Activated gamma-delta T cell (primary cell): ENCODE measurements around the gene TRPV2.
"Not testable (repeated sequence)": the region's sequence is repeated elsewhere in the genome, so short reads cannot be mapped to it uniquely, and the experiment has no call there.

Source experiments
- DNase-seq: peaks from one replicate; lab custom pipeline; 2025; lab: John Stamatoyannopoulos, UW
- total RNA-seq, 2 donors: gene quantifications; one replicate each; lab custom pipeline; 2026; lab: John Stamatoyannopoulos, UW

Gene TRPV2, protein sequence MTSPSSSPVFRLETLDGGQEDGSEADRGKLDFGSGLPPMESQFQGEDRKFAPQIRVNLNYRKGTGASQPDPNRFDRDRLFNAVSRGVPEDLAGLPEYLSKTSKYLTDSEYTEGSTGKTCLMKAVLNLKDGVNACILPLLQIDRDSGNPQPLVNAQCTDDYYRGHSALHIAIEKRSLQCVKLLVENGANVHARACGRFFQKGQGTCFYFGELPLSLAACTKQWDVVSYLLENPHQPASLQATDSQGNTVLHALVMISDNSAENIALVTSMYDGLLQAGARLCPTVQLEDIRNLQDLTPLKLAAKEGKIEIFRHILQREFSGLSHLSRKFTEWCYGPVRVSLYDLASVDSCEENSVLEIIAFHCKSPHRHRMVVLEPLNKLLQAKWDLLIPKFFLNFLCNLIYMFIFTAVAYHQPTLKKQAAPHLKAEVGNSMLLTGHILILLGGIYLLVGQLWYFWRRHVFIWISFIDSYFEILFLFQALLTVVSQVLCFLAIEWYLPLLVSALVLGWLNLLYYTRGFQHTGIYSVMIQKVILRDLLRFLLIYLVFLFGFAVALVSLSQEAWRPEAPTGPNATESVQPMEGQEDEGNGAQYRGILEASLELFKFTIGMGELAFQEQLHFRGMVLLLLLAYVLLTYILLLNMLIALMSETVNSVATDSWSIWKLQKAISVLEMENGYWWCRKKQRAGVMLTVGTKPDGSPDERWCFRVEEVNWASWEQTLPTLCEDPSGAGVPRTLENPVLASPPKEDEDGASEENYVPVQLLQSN
- 98.5 to 106 reads per million in 2 donors for total RNA-seq

DNA sequence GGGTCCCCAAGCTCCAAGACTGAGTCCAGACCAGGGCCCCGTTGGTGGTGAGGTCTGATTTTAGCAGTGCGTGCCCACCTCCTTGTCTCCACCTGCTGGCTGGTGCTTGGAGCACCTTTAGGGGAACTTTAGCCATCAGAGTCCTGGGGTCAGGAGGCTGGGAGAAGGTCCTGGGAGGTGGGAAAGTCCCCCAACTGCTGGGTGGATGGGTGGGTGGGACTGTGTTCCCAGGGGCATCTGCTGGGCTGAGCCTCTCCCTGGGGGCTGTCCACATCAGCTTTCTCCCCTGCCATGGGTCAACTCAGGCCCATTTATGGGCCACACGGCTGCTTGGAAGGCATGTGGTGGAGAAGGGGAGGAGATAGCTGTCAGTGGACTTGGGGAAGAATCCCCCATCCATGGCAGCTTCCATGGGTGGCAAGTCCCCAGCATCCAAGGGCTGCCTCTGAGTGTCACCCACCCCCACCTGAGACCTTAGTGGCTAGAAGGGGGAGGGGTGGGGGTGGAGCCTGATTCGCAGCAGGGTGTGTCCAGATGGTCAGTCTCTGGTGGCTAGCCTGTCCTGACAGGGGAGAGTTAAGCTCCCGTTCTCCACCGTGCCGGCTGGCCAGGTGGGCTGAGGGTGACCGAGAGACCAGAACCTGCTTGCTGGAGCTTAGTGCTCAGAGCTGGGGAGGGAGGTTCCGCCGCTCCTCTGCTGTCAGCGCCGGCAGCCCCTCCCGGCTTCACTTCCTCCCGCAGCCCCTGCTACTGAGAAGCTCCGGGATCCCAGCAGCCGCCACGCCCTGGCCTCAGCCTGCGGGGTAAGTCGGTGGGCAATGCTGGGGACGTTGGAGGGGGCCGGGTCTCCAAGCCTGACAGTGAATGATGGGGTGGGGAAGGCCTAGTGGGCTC, at the start of gene TRPV2:
TRPV2 (plus strand) TSS at position 541 of the 894 bp plus-strand sequence. CDS start 2,098 bp downstream, outside the sequence.
- no peak for DNase-seq

- DNase-seq: no peak
These were observed 43.6 kb upstream of the TRPV2 start for GRCh38 chr17:16371742-16372141.

DNA sequence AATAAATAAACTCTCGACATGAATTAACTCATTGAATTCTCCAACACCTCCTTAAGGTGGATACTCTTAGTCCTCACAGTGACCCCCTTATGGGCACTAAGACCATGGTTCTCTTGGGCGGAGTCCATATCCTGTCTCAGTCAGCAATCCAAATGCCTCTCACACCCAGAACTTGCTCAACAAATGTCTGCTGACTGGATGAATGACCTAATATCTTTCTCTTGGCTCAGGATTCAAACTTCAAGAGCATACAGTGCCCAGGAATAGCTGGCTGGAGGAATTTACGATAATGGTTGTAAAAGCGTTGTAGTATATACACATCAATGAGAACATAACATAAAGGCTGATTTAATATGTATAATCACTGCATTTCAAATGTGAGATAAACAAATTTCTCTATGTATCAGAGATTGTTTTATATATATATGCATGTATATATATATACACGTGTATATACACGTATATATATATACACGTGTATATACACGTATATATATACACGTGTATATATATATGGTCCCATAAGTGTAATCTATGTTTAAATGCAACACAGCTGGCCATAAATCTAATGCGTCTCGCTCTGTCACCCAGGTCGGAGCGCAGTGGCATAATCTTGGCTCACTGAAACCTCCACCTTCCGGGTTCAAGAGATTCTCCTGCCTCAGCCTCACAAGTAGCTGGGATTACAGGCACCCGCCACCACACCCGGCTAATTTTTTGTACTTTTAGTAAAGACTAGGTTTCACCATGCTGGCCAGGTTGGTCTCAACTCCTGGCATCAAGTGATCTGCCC, 41.0 kb upstream of the TRPV2 start:
- no peak for DNase-seq

GRCh38 chr17:16377941-16378341, 37.4 kb upstream of the TRPV2 start:
- no peak for DNase-seq

- no peak for DNase-seq
These were observed 36.6 kb upstream of the TRPV2 start for GRCh38 chr17:16378636-16379282.

DNA sequence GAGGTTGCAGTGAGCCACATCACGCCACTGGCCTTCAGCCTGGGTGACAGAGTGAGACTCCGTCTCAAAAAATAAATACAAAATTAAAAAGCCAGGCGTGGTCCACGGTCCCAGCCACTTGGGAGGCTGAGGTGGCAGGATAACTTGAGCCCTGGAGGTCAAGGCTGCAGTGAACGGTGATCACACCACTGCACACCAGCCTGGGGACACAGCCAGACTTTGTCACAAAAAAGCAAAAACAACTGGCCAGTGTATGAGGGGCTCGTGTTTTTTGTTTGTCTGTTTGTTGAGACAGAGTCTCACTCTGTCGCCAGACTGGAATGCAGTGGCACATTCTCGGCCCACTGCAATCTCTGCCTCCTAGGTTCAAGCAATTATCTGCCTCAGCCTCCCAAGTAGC, 35.7 kb upstream of the TRPV2 start:
- no peak for DNase-seq

- DNase-seq: peak; percentile 91
These were observed 34.5 kb upstream of the TRPV2 start, which contains the start of gene UBB for GRCh38 chr17:16380640-16381495. Gene UBB, plus strand, starts transcription at chr17:16381091. Its CDS starts 817 bp downstream, at chr17:16381908.

GRCh38 chr17:16381496-16381820, 33.9 kb upstream of the TRPV2 start:
- no peak for DNase-seq

GRCh38 chr17:16383216-16383615, 32.2 kb upstream of the TRPV2 start:
- DNase-seq: no peak

DNA sequence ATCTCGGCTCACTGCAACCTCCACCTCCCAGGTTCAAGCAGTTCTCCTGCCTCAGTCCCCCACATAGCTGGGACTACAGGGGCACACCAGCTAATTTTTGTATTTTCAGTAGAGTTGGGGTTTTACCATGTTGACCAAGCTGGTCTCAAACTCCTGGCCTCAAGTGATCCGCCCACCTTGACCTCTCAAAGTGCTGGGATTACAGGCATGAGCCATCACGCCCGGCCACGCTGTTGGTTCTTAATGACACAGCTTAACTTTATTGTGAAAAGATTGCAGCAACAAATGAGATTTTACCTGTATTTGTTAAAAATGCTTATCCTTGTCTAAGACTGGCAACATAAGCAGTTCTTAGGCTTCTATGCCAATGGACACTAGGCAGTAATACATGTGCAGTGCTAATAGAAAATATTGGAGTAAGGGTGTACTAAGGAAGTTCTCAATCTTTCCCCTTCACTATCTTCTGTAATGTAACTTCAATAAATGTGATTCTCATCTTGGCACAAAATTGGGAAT, 31.5 kb upstream of the TRPV2 start:
- DNase-seq: no peak

DNA sequence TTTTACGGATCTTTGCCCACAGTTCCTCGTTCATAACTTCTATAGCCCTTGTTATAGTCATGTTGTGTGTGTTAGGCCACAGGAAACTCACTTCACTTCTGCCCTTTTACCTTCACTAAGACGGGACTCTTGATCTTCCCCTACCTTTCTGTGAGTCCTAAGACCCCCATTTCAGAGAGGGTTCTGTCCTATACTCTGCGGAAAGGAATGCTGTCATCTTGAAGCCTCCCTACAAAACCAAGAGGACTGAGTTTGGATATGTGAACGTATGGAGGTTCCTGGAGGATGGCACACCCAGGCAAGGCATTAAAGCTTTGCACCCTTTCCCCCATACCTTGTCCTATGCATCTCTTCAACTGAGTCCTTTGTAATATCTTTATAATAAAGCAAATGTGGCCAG, 30.8 kb upstream of the TRPV2 start:
- DNase-seq: no peak

DNA sequence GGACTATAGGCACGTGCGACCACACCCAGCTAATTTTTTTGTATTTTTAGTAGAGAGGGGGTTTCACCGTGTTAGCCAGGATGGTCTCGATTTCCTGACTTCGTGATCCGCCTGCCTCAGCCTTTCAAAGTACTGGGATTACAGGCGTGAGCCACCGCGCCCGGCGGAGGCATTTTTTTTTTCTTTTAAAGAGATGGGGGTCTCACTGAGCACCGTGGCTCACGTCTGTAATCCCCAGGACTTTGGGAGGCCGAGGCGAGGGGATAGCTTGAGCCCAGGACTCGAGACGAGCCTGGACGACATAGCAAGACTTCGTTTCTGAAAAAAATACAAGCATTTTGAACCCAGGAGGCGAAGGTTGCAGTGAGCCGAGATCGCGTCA, 29.3 kb upstream of the TRPV2 start:
- not testable (repeated sequence) for DNase-seq

GRCh38 chr17:16391451-16391850, 23.9 kb upstream of the TRPV2 start:
- DNase-seq: no peak

GRCh38 chr17:16392491-16392890, 22.9 kb upstream of the TRPV2 start:
- DNase-seq: not testable (repeated sequence)

DNA sequence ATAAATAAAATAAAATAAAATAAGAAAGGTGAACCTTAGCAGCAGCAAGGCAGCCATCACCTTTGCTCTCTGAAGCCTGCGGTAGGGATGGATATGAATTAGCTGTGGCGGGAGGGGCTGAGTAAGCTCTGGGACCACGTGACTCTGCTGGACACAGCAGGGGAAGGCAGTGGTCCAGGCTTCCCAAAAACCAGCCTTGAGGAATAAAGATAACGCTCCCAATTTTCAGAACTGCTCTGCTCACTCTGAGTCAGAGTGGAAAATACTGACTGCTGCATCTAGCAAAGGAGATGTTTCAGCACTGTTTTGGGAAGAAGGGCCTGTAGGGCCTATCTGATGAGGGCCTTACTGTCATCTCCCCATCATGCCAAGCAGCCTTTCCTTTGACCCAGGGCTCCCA, 19.5 kb upstream of the TRPV2 start:
- DNase-seq: not testable (repeated sequence)

- not testable (repeated sequence) for DNase-seq
These were observed 18.7 kb upstream of the TRPV2 start for GRCh38 chr17:16396693-16397092.

DNA sequence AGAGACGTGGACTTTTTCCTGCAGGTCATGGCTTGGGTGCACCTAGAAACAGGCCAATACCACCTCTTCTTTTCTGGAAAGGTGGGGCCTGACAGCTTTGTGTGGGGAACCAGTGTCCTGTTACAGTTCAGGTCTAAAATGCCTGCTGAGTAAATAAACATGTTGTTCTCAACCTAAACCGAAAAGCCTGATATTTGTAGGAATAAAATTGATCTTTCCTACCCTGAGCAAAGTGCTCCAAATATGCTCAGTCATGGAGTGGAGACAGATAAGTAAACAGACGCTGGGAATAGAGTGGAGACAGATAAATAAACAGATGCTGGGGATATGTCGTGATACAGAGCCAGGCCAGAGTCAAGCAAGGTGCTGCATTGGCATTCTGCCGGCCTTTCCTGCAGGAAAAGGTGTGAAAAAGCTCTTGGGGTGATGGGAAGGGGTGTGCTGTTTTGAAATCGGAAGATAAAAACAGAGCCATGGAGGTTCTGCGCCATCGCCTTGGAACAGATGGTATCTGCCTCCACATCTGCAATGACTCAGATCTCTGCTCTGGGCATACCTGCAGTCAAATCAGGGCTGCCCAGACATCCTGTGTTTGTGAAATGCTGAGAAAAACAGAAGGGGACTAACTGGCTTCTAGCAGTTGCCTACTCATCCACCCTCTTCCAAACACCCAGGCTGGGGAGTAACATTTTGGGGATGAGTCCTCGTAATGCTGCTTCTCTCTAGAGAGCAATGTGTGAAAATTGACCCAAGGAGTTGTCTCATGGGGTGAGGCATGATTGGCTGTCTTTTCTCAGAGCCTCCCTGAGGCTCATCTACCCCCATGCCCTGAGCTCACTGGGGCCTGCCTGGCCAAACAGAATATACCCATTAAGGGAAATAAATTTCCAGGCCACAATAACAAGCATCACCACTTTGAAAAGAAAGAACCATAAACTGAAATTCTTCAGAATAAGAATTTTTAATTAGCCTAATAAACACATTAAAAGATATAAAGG, 16.8 kb upstream of the TRPV2 start:
- no peak for DNase-seq

DNA sequence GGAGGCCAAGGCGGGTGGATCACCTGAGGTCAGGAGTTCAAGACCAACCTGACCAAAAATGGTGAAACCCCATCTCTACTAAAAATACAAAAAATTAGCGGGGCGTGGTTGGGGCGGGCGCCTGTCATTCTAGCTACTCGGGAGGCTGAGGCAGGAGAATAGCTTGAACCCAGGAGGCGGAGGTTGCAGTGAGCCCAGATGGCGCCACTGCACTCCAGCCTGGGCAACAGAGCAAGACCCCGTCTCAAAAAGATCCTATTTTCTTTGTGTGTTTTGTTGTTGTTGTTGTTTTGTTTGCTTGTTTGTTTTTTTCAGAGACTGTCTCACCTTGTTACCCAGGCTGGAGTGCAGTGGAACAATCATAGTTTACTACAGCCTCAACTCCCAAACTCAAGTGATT, 11.5 kb upstream of the TRPV2 start:
- DNase-seq: not testable (repeated sequence)
